Medulla oblongata (tissue), 1 donor: ENCODE results near the gene OR1I1.
"Not testable (repeated sequence)": the region's sequence is repeated elsewhere in the genome, so short reads cannot be mapped to it uniquely, and the experiment has no call there.

Experiments used
- DNase-seq: peaks from one replicate; pipeline ENCODE4 v3.0.0-alpha.2; 2015; ENCODE audit errors: extremely low spot score

OR1I1 gene

GRCh38 chr19:15081911-15082310 is at the start of gene OR1I1:
TSS of gene OR1I1 (plus strand) at chr19:15082211. CDS start at chr19:15087066, 4,855 bp downstream.
- DNase-seq, result no peak

- no peak for DNase-seq
Measured at GRCh38 chr19:15035795-15036311, 46.2 kb upstream of the OR1I1 start.

- no peak for DNase-seq
Measured at GRCh38 chr19:15037586-15037985, 44.4 kb upstream of the OR1I1 start.

GRCh38 chr19:15038294-15038693 is 43.7 kb upstream of the OR1I1 start:
- DNase-seq, result peak; percentile 3

GRCh38 chr19:15042003-15042402 is 40.0 kb upstream of the OR1I1 start:
- DNase-seq, result no peak

- no peak for DNase-seq
Measured at GRCh38 chr19:15042826-15043225, 39.2 kb upstream of the OR1I1 start.

- no peak for DNase-seq
Measured at GRCh38 chr19:15045506-15045905, 36.5 kb upstream of the OR1I1 start.

GRCh38 chr19:15047680-15048079 is 34.3 kb upstream of the OR1I1 start:
- no peak for DNase-seq

GRCh38 chr19:15048128-15048527 is 33.9 kb upstream of the OR1I1 start:
- DNase-seq, result no peak

- DNase-seq, result no peak
Measured at GRCh38 chr19:15048885-15049541, 33.0 kb upstream of the OR1I1 start, which contains the start of gene CASP14. TSS of gene CASP14 (plus strand) at chr19:15049480. CDS start at chr19:15052252, 2,772 bp downstream.

- DNase-seq, result no peak
Measured at GRCh38 chr19:15050639-15051038, 31.4 kb upstream of the OR1I1 start.

- no peak for DNase-seq
Measured at GRCh38 chr19:15062036-15062435, 20.0 kb upstream of the OR1I1 start.

- not testable (repeated sequence) for DNase-seq
Measured at GRCh38 chr19:15070386-15070785, 11.6 kb upstream of the OR1I1 start.

- DNase-seq, result no peak
Measured at GRCh38 chr19:15072930-15073647, 8.9 kb upstream of the OR1I1 start.

GRCh38 chr19:15074371-15074770 is 7.6 kb upstream of the OR1I1 start:
- DNase-seq, result no peak

GRCh38 chr19:15075806-15076205 is 6.2 kb upstream of the OR1I1 start:
- no peak for DNase-seq

- DNase-seq, result not testable (repeated sequence)
Measured at GRCh38 chr19:15080002-15080401, 2.0 kb upstream of the OR1I1 start.

GRCh38 chr19:15087182-15087581 is 5.2 kb downstream of the OR1I1 start:
- no peak for DNase-seq

- DNase-seq, result peak; percentile 71
Measured at GRCh38 chr19:15091918-15092753, 10.1 kb downstream of the OR1I1 start.

GRCh38 chr19:15093001-15093400 is 11.0 kb downstream of the OR1I1 start:
- no peak for DNase-seq

- DNase-seq, result no peak
Measured at GRCh38 chr19:15096223-15096622, 14.2 kb downstream of the OR1I1 start.

- not testable (repeated sequence) for DNase-seq
Measured at GRCh38 chr19:15097980-15098379, 16.0 kb downstream of the OR1I1 start.
